Mucosa of stomach (tissue), 1 donor: ENCODE results near the gene SPRR2E.
"Not testable (repeated sequence)": the region's sequence is repeated elsewhere in the genome, so short reads cannot be mapped to it uniquely, and the experiment has no call there.

Experiments used
- H3K27me3 ChIP-seq: one replicate; pipeline ENCODE4 v1.7.0; 2013; ENCODE audit warnings: mild to moderate bottlenecking, low read length; ENCODE audit not compliant: control insufficient read depth, insufficient read depth
- H3K36me3 ChIP-seq: one replicate; pipeline ENCODE4 v1.7.0; 2013; ENCODE audit warnings: low read length; ENCODE audit not compliant: control insufficient read depth, insufficient read depth
- H3K4me1 ChIP-seq: one replicate; pipeline ENCODE4 v1.7.0; 2013; ENCODE audit warnings: mild to moderate bottlenecking, low read length; ENCODE audit not compliant: control insufficient read depth, insufficient read depth
- H3K4me3 ChIP-seq: one replicate; pipeline ENCODE4 v1.7.0; 2013; ENCODE audit warnings: low read length
- H3K9ac ChIP-seq: one replicate; pipeline ENCODE4 v1.7.0; 2013; ENCODE audit warnings: mild to moderate bottlenecking, low read length, moderate library complexity
- H3K9me3 ChIP-seq: one replicate; pipeline ENCODE4 v1.7.0; 2013; ENCODE audit warnings: mild to moderate bottlenecking, low read length, moderate library complexity; ENCODE audit not compliant: control insufficient read depth
- donor health status: Pancreatic carcinoma.

SPRR2E gene

DNA sequence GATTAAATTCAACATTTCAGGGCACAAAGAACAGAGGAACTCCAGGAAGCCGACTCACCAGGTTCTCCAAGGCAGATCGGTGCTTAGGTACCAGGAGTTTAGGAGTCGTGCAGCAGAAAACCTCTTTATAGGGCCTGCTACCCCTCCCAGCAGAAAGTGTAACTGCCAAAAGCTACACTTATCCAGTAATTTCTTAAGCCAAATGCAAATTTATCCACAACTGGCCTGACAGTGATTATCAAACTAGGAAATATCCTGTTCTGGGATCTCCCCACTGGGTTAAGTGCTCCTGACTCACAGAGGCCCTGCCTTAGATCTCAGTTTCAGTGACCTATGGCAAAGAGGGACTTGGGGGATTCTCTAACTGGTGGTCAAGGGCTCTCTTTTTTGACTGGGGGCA lies 19.1 kb upstream of the SPRR2E start, which contains the start of gene SPRR2F:
Gene SPRR2F, minus strand, starts transcription at position 101 of the 400 bp plus-strand sequence. CDS start 783 bp downstream, outside the sequence.
- H3K27me3 ChIP-seq = no peaks in the 10 kb centered on the region
- H3K4me1 ChIP-seq = no peaks in the 10 kb centered on the region
- H3K9me3 ChIP-seq = no peaks in the 10 kb centered on the region
- H3K4me3 ChIP-seq = no peak within 1 kb of the TSS
- H3K9ac ChIP-seq = no peak within 1 kb of the TSS
- H3K36me3 ChIP-seq = no peaks in the 10 kb centered on the region

DNA sequence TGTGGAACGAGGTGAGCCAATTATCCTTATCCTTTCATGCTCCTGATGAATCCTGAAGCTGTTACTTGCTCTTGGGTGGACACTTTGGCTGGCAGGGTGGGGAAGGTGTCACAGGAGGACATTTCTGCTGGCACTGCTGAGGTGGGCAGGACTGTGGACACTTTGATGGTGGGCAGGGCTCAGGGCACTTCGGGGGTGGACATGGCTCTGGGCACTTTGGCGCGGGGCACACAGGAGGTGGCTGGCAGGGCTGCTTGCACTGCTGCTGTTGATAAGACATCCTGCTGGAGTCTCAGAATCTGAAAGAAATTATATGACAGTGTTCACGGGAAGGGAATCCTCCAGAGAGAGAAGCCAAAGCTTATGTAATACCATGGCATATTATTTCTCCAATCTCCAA lies 18.1 kb upstream of the SPRR2E start:
- not testable (repeated sequence) for H3K4me1 ChIP-seq, H3K4me3 ChIP-seq, H3K9ac ChIP-seq

DNA sequence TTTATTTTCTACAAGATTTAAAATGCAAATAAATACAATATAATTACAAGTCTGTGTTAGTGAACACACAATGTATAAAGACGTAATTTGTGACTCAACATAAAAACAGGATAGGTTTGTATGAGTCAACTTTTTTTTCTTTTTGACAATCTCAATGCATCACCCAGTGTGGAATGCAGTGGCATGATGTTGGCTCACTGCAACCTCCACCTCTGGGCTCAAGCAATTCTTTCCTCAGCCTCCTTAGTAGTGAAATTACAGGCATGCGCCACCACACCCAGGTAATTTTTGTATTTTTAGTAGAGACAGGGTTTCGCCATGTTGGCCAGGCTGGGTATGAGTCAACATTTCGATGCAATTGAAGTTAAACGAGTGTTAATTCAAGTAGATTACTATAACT lies 5.9 kb upstream of the SPRR2E start:
- H3K4me1 ChIP-seq = no peaks in the 10 kb centered on the region
- H3K4me3 ChIP-seq = no peak overlapping the region
- no peaks in the 10 kb centered on the region for H3K27me3 ChIP-seq
- no peaks in the 10 kb centered on the region for H3K9me3 ChIP-seq
- no peak overlapping the region for H3K9ac ChIP-seq
- no peaks in the 10 kb centered on the region for H3K36me3 ChIP-seq

More for the DNA sequence above, 18.1 kb upstream of the SPRR2E start:
- not testable (repeated sequence) for H3K9me3 ChIP-seq, H3K27me3 ChIP-seq, H3K36me3 ChIP-seq

DNA sequence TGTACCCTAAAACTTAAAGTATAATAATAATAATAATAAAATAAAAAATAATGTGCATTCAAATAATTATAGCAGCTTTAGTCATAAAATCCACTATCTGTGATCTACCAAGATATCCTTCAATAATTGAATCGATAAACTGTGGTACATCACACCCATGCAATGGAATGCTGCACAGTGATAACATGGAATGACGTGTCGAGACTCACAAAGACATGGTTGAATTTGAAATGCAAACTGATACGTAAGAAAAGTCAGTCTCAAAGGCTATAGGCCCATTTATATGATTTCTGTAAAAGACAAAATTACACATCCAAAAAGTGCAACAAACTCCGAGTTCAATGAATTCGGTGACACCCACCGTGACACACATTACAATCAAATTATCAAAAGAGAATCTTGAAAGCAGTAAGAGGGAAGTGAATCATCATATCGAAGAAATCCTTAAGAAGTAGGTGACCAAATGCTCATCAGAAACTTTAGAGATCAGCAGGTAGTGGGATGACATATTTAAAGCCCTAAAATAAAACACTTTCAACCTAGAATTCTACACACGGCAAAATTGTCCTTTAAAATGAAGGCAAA lies 5.2 kb upstream of the SPRR2E start:
- H3K9me3 ChIP-seq = no peaks in the 10 kb centered on the region
- no peaks in the 10 kb centered on the region for H3K27me3 ChIP-seq
- no peaks in the 10 kb centered on the region for H3K4me1 ChIP-seq
- H3K9ac ChIP-seq = no peak overlapping the region
- H3K36me3 ChIP-seq = no peaks in the 10 kb centered on the region
- H3K4me3 ChIP-seq = no peak overlapping the region

DNA sequence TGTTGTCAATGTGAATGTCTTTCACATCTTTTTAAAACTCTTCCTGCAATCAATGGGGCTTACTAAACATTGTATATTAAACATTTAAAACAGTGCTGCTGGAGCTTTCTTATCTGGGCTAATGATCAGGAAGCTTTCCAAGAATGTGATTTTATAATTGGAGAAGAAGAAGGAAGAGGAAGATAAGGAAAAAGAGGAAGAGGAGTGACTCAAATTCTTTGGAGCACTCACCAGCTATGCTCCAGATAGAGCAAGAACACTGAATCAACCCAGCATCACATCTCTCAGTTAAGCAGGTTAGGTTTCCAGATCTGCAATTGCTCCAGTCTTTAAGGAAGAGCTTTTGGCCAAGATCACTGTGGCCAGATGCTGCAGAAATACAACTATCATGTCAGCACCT lies 1.4 kb upstream of the SPRR2E start:
- H3K9me3 ChIP-seq = no peaks in the 10 kb centered on the region
- H3K36me3 ChIP-seq = no peaks in the 10 kb centered on the region
- no peaks in the 10 kb centered on the region for H3K27me3 ChIP-seq
- H3K4me3 ChIP-seq = no peak overlapping the region
- H3K9ac ChIP-seq = no peak overlapping the region
- no peaks in the 10 kb centered on the region for H3K4me1 ChIP-seq

DNA sequence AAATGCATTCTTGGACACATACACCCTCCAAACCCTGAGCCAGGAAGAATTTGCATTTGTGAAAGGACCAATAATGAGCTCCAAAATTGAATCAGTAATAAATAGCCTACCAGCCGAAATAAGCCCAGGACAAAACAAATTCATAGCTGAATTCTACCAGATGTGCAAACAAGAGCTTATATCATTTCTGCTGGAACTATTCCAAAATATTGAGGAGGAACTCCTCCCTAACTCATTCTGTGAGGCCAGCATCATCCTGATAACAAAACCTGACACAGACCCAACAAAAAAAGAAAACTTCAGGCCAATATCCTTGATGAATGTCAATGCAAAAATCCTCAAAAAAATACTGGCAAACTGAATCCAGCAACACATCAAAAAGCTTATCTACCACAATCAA lies 6.7 kb downstream of the SPRR2E start:
- no peak overlapping the region for H3K9ac ChIP-seq
- no peaks in the 10 kb centered on the region for H3K9me3 ChIP-seq
- H3K4me1 ChIP-seq = no peaks in the 10 kb centered on the region
- no peak overlapping the region for H3K4me3 ChIP-seq
- no peaks in the 10 kb centered on the region for H3K36me3 ChIP-seq
- no peaks in the 10 kb centered on the region for H3K27me3 ChIP-seq

DNA sequence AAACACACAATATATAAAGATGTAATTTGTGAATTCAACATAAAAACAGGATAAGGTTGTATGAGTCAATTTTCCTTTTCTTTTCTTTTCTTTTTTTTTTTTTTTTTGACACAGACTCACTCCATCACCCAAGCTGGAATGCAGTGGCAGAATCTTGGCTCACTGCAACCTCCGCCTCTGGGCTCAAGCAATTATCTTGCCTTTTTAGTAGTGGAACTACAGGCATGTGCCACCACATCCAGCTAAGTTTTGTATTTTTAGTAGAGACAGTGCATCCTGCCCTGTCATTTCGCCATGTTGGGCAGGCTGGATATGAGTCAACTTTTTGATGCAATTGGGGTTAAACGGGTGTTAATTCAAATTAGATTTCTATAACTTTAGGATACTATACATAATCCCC lies 12.6 kb downstream of the SPRR2E start:
- no peaks in the 10 kb centered on the region for H3K9me3 ChIP-seq
- no peak overlapping the region for H3K9ac ChIP-seq
- no peaks in the 10 kb centered on the region for H3K4me1 ChIP-seq
- H3K27me3 ChIP-seq = no peaks in the 10 kb centered on the region
- no peak overlapping the region for H3K4me3 ChIP-seq
- H3K36me3 ChIP-seq = no peaks in the 10 kb centered on the region

DNA sequence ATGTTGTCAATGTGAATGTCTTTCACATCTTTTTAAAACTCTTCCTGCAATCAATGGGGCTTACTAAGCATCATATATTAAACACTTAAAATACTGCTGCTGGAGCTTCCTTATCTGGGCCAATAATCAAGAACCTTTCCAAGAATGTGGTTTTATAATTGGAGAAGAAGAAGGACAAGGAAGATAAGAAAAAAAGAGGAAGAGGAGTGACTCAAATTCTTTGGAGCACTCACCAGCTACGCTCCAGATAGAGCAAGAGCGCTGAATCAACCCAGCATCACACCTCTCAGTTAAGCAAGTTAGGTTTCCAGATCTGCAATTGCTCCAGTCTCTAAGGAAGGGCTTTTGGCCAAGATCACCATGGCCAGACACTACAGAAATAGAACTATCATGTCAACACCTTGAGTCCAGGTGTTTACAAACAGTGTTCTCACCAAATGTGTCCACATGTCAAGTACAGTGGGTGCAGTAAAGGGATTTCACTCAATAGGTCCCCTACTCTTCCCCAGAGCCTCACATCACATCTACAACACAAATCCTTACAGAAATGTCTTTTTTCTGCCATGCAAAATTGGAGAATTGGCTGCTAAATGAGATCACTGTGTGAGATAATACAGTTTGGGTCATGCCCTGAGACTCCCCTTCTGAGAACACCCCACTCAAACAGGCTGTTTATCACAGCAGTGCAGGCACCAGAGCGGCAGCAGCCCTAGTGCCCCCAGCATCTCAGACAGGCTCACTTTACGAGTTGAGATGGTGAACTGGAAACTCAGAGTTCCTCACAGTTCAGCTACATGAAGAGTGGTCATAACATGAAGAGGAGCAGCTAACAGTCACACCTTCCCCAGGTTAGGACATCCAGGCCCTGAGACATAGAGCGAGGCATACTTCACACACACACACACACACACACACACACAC lies 21.3 kb downstream of the SPRR2E start:
- Histone ChIP-seq H3K4me1 (no peaks in the 10 kb centered on the region), H3K27me3 (no peaks in the 10 kb centered on the region), H3K36me3 (no peaks in the 10 kb centered on the region), H3K9ac (no peak overlapping the region), H3K4me3 (no peak overlapping the region), H3K9me3 (no peaks in the 10 kb centered on the region)

DNA sequence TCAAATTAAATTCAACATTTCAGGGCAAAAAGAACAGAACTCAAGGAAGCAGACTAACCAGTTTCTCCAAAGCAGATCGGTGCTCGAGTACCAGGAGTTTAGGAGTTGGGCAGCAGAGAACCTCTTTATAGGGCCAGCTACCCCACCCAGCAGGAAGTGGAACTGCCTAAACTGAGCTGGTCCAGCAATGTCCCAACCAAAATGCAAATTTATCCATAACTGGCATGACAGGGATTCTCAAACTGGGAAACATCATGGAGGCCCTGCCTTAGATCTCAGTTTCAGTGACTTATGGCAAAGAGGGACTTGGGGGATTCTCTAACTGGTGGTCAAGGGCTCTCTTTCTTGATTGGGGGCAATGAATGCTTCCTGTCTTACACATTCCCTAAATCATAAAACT lies 22.8 kb downstream of the SPRR2E start, which contains the start of gene SPRR2B:
Gene SPRR2B, minus strand, starts transcription at position 101 of the 400 bp plus-strand sequence. CDS start 772 bp downstream, outside the sequence.
- H3K4me1 ChIP-seq = no peaks in the 10 kb centered on the region
- no peaks in the 10 kb centered on the region for H3K9me3 ChIP-seq
- H3K27me3 ChIP-seq = no peaks in the 10 kb centered on the region
- no peaks in the 10 kb centered on the region for H3K36me3 ChIP-seq
- no peak within 1 kb of the TSS for H3K4me3 ChIP-seq
- no peak within 1 kb of the TSS for H3K9ac ChIP-seq

DNA sequence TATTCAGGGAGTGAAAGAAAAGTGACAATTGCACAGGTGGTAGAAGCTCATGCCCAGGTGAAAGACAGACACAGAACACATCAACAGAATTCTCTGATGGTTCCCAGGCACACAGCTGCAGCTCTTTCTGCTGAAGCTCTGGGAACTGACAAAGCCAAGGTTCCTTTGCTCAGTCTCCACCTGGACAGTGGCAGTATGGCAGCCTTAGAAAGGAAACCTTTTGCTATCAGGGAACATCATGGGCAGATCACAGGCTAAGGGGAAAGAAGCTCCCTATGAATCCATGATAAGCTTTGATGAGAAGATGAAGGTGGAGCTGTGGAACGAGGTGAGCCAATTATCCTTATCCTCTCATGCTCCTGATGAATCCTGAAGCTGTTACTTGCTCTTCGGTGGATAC lies 24.1 kb downstream of the SPRR2E start:
- H3K9me3 ChIP-seq = no peaks in the 10 kb centered on the region
- no peak overlapping the region for H3K9ac ChIP-seq
- no peaks in the 10 kb centered on the region for H3K27me3 ChIP-seq
- no peaks in the 10 kb centered on the region for H3K4me1 ChIP-seq
- H3K36me3 ChIP-seq = no peaks in the 10 kb centered on the region
- H3K4me3 ChIP-seq = no peak overlapping the region

DNA sequence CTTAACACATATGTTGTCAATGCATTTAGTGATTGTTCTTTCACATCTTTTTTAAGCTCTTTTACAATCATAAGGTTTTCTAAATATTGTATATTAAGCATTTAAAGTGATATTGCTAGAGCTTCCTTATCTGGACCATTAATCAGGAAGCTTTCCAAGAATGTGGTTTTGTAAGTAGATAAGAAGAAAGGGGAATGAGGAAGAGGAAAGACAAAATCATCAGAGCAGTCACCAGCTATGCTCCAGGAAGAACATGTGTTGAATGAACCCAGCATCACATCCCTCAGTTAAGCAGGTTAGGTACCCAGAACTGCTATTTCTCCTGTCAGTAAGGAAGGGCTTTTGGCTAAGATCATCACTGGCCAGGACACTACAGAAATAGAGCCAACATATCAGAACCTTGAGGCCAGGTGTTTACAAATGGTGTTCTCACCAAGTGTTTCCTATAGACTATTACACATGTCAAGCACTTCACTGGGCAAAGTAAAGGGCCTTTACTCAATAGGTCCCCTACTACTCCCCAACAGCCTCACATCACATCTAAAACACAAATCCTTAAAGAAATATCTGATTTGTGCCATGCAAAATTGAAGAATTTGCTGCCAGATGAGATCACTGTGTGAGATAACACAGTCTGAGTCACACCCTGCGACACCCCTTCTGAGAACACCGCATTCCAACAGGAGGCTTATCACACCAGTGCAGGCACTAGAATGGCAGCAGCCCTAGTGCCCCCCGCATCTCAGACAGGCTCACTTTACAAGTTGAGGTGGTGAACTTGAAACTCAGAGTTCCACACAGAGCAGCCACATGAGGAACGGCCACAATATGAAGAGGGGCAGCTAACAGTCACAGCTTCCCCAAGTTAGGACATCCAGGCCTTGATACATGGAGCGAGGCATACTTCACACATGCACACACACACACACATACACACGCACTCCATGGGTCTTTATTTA lies 35.2 kb downstream of the SPRR2E start:
- Histone ChIP-seq H3K36me3 (no peaks in the 10 kb centered on the region), H3K4me1 (no peaks in the 10 kb centered on the region), H3K4me3 (no peak overlapping the region), H3K9me3 (no peaks in the 10 kb centered on the region), H3K27me3 (no peaks in the 10 kb centered on the region), H3K9ac (no peak overlapping the region)
